OCI-LY3 (cell line): ENCODE measurements around the gene NR4A1.

ENCODE experiments used
- EZH2phosphoT487 ChIP-seq: fragments of 200-600 bp; shearing (Covaris generic); IDR thresholded peaks from 2 replicates; pipeline ENCODE4 v1.6.1; 2018; ENCODE audit warnings: antibody characterized with exemption, mixed run types, low read depth
- TF ChIP-seq, protein P1 (sequence below): fragments of 200-600, 300-600 bp; sonication (generic); IDR thresholded peaks from 2 replicates; pipeline ENCODE4 v1.5.1; 2014; ENCODE audit warnings: antibody characterized with exemption, low read length, low read depth

DNA sequence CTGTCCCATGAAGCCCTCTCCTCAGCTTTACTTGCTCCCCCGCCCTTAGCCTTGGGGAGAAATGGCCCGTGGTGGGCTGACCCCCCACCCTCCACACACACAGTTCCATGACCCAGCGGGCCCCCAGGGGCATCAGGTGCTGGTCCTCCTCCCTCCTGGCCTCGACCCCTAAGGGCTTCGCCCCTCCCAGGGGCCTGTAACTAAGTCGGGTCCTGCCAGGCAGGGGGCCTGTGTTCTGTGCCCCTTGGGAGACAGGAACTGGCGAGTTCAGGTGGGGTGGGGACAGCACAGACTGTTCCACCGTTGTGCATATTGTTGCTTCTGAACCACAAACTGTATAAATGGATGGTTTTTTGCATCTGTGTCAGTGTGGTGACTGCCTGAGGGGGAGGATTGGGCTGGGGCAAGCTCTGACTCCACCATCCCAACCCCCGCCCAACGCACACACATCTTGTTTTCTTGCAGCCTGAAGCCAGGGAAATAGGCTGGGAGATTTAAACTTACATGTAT lies 35.7 kb upstream of the NR4A1 start:
- no peak for TF ChIP-seq EZH2phosphoT487
- TF ChIP-seq, protein P1, sequence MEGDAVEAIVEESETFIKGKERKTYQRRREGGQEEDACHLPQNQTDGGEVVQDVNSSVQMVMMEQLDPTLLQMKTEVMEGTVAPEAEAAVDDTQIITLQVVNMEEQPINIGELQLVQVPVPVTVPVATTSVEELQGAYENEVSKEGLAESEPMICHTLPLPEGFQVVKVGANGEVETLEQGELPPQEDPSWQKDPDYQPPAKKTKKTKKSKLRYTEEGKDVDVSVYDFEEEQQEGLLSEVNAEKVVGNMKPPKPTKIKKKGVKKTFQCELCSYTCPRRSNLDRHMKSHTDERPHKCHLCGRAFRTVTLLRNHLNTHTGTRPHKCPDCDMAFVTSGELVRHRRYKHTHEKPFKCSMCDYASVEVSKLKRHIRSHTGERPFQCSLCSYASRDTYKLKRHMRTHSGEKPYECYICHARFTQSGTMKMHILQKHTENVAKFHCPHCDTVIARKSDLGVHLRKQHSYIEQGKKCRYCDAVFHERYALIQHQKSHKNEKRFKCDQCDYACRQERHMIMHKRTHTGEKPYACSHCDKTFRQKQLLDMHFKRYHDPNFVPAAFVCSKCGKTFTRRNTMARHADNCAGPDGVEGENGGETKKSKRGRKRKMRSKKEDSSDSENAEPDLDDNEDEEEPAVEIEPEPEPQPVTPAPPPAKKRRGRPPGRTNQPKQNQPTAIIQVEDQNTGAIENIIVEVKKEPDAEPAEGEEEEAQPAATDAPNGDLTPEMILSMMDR: no peak
